GM18951 (cell line): ENCODE data around the gene CLTB.

Experiments
- POLR2A ChIP-seq: IDR thresholded peaks from 4 replicates; pipeline ENCODE4 v1.6.1; 2011; ENCODE audit warnings: mild to moderate bottlenecking; ENCODE audit not compliant: insufficient read length, insufficient read depth; ENCODE audit errors: extremely low read depth
- in situ Hi-C: fragments of 300-500 bp; cut with MboI; formaldehyde crosslinking; loops from one replicate; pipeline ENCODE4 v1.12.0; 2022; ENCODE audit warnings: low sequenced_read_pairs, mixed read lengths, inconsistent platforms; ENCODE audit not compliant: unreplicated experiment

CLTB gene

DNA sequence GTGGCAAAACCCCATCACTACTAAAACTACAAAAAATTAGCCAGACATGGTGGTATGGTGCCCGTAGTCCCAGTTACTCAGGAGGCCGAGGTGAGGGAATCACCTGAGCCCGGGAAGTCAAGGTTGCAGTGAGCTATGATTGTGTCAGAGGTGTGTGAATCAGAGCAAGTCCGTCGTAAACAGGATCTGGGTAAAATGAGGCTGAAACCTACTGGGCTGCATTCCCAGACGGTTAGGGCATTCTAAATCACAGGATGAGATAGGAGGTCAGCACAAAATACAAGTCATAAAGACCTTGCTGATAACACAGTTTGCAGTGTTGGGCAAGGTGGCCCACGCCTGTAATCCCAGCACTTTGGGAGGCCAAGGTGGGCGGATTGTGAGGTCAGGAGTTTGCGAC lies 1.9 kb upstream of the CLTB start:
- no peak for TF ChIP-seq POLR2A
- in situ Hi-C loops, result loop anchor here (25.0 kb wide), 1 partner anchor 681 kb away; no protein-coding TSS in a partner anchor

DNA sequence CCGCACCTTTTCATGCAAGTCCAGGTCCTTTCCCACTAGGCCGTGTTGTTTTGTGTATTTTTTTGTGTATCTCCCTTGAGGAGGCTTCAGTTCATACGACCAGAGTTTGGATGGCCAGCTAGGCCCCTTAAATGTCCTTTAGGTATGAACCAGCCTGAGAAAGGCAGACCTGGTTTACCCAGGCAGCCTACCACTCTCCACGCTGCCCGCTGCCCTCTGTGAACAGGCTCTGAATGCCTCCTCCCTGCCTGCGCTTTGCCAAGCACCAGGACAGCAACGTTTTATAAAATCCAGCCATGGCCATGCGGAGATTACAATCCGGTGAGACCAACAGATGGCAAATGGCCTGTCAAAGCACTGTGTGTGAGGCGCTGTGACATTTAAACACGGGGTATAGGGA lies 626 bp upstream of the CLTB start:
- no peak for TF ChIP-seq POLR2A
- in situ Hi-C loops, result loop anchor here (25.0 kb wide), 1 partner anchor 680 kb away; no protein-coding TSS in a partner anchor

DNA sequence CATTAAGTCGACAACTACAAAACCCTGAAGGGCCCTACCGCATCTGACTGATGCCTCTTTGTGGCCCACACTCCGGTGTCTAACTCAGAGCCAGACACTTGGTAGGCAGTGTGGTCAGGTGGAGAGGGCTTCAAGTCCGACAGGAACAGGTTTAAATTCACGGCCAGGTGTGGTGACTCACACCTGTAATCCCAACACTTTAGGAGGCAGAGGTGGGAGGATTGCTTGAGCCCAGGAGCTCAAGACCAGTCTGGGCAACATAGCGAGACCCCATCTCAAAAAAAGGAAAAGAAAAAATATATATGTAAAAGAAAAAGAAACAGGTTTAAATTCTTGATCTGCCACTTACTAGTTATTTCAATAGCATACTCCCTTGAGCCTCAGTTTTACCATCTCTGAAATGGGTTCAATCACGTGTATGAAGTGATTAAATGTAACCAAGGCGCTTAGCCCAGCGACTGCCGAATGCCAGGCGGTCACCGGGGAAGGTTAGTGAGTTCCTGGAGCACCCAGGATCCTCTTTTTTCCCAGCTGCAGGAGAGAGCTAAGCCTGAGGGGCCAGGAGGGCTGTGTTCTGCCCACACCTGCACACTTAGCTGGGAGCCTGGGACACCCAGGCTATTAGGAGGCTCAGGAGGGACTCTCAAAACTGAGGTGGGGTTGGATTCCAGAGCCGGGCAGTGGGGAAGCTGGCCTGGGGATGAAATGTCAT lies 943 bp downstream of the CLTB start:
- in situ Hi-C loops, result loop anchor here (25.0 kb wide), 1 partner anchor 678 kb away; no protein-coding TSS in a partner anchor
- TF ChIP-seq POLR2A, result no peak

DNA sequence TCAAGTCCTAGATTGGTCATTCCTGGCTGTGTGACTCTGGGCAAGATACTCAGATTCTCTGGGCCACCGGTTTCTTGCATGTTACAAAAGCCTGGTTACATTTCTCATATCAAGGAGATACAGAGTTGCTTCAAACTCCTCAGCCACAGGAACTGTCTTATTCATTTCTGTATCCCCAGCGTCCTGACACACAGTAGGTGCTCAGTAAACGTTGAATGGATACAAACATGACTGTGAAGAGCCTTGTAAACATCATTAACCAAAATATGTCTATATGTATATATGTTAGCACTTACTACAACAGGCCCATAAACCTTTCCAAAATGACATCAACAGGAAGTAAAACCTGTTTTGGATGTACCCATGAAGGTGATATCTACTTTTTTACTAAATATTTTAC lies 1.6 kb downstream of the CLTB start:
- TF ChIP-seq POLR2A, result no peak
- in situ Hi-C loops, result loop anchor here (25.0 kb wide), 1 partner anchor 677 kb away; no protein-coding TSS in a partner anchor

DNA sequence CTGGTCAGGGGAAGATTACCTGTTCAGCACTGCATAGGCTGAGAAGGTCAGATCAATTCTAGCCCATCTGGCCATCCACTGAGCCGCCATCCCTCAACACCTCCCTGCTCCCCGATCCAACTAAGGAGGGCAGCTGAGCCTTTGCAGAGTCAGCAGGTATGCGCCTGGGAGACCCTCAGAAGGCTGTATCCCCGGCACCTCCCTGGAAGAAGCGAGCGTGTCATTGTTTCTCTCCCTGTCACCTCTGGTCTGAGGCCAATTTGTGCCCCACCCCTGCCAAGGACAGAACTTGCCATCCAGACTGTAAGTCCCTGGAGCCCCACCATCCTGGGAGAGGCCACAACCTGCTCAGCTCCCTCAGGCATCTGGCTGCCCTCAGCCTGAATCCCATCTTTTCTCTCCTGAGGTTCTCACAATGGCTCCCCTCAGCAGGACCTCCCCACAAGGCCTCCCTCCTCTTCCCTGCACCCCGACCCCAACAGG lies 2.6 kb downstream of the CLTB start:
- in situ Hi-C loops, result loop anchor here (25.0 kb wide), 1 partner anchor 676 kb away; no protein-coding TSS in a partner anchor
- no peak for TF ChIP-seq POLR2A

DNA sequence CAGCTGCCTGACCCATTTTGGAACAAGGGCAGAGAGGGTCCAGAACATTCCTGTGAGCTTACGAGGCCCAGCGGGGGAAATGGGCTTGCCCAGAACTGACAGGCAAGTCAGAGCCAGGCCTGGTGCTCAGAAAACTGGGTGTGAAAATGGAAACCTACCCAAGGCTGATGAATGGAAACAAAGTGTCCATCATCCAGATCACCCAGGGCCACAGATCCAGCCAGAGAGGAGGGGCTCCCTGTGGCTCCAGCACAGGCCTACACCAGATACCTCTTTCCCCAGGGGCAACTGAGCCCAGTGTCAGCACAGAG lies 3.1 kb downstream of the CLTB start:
- in situ Hi-C loops, result loop anchor here (25.0 kb wide), 1 partner anchor 676 kb away; no protein-coding TSS in a partner anchor
- TF ChIP-seq POLR2A, result no peak

DNA sequence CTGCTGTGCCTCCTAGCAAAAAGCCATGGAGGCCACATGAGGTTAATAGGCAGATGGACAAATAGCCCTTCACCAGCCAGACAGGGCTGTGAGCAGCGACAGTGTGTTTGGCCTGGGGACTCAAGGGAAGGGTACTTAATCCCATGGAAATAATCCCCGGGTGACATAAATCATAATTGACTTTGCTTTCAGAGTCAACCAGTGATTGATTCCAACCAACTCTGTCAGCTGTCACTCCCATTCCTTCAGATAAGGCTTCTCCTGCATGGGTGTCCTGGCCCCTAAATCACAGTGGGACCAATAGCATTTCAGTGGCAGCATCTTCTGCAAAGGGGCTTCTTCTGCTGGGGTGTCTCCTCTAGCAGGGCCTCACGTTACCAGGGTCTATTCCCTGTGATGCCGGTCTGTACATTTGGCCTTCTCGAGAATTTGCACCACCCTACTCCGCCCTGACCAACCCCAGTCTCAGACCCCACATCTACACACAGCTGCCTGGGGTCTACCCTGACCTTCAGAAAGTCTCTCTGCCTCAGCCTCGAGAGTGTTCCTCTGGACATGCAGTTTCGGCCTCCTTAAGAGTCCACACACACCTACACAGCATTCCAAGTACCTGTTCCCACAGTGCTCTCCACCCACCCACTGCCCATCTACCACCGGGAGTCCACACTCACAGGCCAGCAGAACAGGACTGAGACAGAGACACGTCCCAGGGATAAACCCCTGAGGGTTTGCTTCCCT lies 3.7 kb downstream of the CLTB start:
- in situ Hi-C loops, result loop anchor here (25.0 kb wide), 1 partner anchor 675 kb away; no protein-coding TSS in a partner anchor
- TF ChIP-seq POLR2A, result no peak

DNA sequence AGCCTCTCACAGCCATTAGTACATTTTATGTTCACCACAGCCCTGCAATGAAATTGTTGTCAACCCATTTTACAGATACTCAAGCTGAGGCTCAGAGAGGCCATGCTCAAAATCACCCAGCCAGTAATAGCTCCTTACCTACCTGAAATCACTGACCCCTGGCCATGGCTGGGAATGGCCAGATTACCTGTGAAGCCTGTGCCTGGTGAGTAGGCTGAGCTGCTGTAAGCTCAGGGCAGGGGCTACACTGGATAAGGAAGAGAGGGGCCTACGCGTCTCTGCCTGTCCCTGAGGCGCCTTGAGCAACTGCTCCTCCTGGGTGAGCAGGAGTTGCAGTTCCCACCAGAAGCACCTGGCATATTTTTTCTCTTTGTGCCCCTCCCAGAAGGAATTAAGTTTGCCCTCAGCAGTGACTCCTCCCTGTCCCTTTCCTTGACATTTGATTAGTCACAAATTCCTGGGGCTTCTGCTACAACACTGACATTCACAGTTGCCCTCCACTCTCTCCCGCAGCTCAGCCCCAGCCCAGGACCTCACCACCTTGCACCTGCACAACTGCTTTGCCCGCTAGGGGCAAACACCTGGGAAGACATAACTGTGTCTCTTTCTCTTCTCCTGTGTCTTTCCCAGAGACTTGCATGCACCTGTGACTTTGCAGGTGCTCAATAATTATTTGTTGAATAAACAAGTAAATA lies 5.7 kb downstream of the CLTB start:
- in situ Hi-C loops, result loop anchor here (25.0 kb wide), 1 partner anchor 673 kb away; no protein-coding TSS in a partner anchor
- TF ChIP-seq POLR2A, result no peak

DNA sequence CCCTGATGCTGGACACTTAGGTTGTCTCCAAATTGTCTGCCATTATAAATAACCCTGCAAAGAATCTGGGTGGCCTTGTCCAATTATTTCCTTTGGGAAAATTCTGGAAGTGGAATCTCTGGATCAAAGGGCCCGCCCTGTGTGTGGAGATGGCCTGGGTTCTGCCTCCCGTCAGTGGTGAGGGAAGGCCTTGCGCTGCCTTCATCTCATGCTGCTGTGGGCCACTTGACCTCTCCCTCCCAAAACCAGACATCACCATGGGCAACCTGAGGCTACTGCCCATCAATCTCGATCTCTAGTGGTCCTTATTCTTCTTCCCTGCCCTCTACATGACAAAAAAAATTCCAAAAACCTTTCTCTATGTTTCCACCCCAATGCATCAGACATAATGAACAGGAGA lies 6.6 kb downstream of the CLTB start:
- TF ChIP-seq POLR2A, result no peak
- in situ Hi-C loops, result loop anchor here (25.0 kb wide), 1 partner anchor 672 kb away; no protein-coding TSS in a partner anchor

DNA sequence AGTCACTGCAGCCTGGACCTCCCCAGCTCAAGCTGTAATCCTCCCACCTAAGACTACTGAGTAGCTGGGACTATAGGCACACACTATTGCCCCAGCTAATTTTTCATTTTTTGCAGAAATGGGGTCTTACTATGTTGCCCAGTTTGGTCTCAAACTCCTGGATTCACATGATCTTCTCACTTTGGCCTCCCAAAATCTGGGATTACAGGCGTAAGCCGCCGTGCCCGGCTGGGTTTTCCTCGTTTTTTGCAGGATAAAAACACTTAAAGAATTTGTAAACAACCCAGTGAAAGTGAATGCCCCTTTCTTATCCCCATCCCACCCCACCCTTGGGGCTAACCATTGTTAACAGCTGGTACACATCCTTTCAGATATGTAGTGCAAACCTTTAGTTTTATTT lies 7.7 kb downstream of the CLTB start:
- in situ Hi-C loops, result loop anchor here (25.0 kb wide), 1 partner anchor 671 kb away; no protein-coding TSS in a partner anchor
- TF ChIP-seq POLR2A, result no peak

DNA sequence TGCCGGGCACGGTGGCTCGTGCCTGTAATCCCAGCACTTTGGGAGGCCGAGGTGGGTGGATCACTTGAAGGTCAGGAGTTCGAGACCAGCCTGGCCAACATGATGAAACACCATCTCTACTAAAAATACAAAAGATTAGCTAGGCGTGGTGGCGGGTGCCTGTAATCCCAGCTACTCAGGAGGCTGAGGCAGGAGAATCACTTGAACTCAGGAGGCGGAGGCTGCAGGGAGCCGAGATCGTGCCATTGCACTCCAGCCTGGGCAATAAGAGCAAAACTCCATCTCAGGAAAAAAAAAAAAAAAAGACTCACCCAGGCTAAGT lies 8.1 kb downstream of the CLTB start:
- in situ Hi-C loops, result loop anchor here (25.0 kb wide), 1 partner anchor 671 kb away; no protein-coding TSS in a partner anchor

DNA sequence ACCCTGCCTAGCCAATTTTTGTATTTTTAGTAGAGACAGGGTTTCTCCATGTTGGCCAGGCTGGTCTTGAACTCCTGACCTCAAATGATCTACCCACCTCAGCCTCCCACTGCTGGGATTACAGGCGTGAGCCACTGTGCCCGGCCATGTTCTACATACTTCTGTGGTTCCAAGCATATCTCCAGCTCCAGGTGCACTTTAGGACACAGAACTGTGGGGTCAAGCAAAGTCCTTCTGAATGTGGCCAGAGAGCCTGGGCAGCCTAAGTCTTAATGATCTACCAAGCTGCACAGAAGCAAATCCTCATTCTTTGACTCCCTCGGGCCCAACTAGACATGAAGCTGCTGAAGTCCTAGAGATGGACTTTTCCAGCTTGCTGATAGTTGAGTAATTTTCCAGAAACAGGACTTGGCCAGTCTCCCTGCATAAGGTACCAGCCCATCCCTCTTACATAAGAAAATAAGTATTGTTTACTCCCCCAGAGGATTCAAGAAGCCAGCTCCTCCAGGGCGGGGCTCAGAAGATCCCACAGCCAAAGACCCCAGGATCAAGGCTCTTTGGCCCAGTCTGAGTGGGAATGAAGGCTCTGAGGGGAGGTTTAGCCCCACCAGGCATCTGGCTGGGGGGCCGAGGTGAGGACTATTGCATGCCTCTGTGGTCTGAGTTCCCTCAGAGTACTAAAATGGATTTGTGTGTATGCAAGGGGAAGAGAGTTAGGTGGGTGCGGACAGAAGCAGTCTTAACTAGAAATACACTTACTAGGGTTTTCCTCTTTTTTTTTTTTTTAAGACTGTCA lies 8.7 kb downstream of the CLTB start:
- in situ Hi-C loops, result loop anchor here (25.0 kb wide), 1 partner anchor 670 kb away; no protein-coding TSS in a partner anchor
- no peak for TF ChIP-seq POLR2A
